Measurements from ENCODE around the gene RAD51B.

DNA sequence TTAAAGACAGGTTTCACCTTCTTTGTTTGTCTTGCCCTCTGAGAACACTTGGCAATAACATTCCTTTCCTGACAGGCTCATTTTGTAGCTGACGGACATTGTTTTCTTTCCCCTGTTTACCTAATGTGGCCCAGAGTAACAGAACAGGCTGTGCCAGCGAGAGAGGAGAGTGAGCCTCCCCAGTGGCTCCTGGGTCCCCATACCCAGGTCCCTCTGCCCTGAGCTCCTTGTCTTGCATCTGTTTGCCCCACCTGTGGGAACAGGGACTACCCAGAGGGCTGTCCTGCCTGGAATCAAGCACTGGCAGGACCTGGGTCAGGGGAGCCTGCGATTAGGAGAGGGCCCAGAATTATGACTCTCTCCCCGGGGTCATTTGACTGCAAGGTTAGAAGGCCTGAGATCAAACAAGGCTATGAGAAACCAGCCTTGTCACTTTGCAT lies 750.4 kb downstream of the RAD51B start:
- TF ChIP-seq SP1 (IDR thresholded peaks at IDR 0.05; ENCODE audit: low read depth) (no peak), EZH2 (IDR thresholded peaks at IDR 0.05) (no peak), POLR2AphosphoS5 (IDR thresholded peaks at IDR 0.05; ENCODE audit: low read depth, low read length) (no peak), POLR2A (IDR thresholded peaks at IDR 0.05; ENCODE audit: borderline replicate concordance, extremely low read depth, insufficient read depth, insufficient read length) (no peak), TCF7L2 (IDR thresholded peaks at IDR 0.05; ENCODE audit: borderline replicate concordance, extremely low read depth, insufficient read depth, insufficient read length) (no peak), CBX3 (IDR thresholded peaks at IDR 0.05; ENCODE audit: low read depth) (no peak), YY1 (IDR thresholded peaks at IDR 0.05; ENCODE audit: extremely low read depth, insufficient replicate concordance, low read depth, low read length) (no peak), RAD21 (IDR thresholded peaks at IDR 0.05; ENCODE audit: low read depth) (no peak), ZNF274 (IDR thresholded peaks at IDR 0.05; ENCODE audit: low read depth, low read length) (no peak)
- TF ChIP-seq, protein P1, sequence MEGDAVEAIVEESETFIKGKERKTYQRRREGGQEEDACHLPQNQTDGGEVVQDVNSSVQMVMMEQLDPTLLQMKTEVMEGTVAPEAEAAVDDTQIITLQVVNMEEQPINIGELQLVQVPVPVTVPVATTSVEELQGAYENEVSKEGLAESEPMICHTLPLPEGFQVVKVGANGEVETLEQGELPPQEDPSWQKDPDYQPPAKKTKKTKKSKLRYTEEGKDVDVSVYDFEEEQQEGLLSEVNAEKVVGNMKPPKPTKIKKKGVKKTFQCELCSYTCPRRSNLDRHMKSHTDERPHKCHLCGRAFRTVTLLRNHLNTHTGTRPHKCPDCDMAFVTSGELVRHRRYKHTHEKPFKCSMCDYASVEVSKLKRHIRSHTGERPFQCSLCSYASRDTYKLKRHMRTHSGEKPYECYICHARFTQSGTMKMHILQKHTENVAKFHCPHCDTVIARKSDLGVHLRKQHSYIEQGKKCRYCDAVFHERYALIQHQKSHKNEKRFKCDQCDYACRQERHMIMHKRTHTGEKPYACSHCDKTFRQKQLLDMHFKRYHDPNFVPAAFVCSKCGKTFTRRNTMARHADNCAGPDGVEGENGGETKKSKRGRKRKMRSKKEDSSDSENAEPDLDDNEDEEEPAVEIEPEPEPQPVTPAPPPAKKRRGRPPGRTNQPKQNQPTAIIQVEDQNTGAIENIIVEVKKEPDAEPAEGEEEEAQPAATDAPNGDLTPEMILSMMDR (IDR thresholded peaks at IDR 0.05 in 2 of 3, conservative IDR thresholded peaks at IDR 0.05 in 1 of 3; ENCODE audit: borderline replicate concordance in 1 of 3, insufficient read depth in 1 of 3, low read depth in 2 of 3, low read length in 2 of 3) = no peak
- TF ChIP-seq, protein P2, sequence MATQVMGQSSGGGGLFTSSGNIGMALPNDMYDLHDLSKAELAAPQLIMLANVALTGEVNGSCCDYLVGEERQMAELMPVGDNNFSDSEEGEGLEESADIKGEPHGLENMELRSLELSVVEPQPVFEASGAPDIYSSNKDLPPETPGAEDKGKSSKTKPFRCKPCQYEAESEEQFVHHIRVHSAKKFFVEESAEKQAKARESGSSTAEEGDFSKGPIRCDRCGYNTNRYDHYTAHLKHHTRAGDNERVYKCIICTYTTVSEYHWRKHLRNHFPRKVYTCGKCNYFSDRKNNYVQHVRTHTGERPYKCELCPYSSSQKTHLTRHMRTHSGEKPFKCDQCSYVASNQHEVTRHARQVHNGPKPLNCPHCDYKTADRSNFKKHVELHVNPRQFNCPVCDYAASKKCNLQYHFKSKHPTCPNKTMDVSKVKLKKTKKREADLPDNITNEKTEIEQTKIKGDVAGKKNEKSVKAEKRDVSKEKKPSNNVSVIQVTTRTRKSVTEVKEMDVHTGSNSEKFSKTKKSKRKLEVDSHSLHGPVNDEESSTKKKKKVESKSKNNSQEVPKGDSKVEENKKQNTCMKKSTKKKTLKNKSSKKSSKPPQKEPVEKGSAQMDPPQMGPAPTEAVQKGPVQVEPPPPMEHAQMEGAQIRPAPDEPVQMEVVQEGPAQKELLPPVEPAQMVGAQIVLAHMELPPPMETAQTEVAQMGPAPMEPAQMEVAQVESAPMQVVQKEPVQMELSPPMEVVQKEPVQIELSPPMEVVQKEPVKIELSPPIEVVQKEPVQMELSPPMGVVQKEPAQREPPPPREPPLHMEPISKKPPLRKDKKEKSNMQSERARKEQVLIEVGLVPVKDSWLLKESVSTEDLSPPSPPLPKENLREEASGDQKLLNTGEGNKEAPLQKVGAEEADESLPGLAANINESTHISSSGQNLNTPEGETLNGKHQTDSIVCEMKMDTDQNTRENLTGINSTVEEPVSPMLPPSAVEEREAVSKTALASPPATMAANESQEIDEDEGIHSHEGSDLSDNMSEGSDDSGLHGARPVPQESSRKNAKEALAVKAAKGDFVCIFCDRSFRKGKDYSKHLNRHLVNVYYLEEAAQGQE (IDR thresholded peaks at IDR 0.05; ENCODE audit: low read depth) = no peak
- TF ChIP-seq, protein P3, sequence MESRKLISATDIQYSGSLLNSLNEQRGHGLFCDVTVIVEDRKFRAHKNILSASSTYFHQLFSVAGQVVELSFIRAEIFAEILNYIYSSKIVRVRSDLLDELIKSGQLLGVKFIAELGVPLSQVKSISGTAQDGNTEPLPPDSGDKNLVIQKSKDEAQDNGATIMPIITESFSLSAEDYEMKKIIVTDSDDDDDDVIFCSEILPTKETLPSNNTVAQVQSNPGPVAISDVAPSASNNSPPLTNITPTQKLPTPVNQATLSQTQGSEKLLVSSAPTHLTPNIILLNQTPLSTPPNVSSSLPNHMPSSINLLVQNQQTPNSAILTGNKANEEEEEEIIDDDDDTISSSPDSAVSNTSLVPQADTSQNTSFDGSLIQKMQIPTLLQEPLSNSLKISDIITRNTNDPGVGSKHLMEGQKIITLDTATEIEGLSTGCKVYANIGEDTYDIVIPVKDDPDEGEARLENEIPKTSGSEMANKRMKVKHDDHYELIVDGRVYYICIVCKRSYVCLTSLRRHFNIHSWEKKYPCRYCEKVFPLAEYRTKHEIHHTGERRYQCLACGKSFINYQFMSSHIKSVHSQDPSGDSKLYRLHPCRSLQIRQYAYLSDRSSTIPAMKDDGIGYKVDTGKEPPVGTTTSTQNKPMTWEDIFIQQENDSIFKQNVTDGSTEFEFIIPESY (IDR thresholded peaks at IDR 0.05; ENCODE audit: extremely low read depth, insufficient replicate concordance, low read length) = no peak

Data from HCT116 (cell line).